B cell (primary cell): ENCODE data around the gene PARD6G. TPM values are rescaled to one million over a fixed set of nuclear protein-coding genes. Genes with fewer than 3 reads are reported as not detected.

Experiments used
- ATAC-seq: fragments of 200-7000 bp; cut with Tn5 transposase; one replicate; pipeline ENCODE4 v1.10.0; 2021; ENCODE audit warnings: low read depth, mild to moderate bottlenecking, moderate number of reproducible peaks, moderate library complexity
- CTCF ChIA-PET: fragments of 350-600 bp; sonication (Branson Sonifier 250); formaldehyde crosslinking; loops from one replicate; lab custom pipeline; 2021; ENCODE audit warnings: antibody characterized with exemption, inconsistent platforms; lab: Charles Lee
- POLR2A ChIA-PET: fragments of 350-600 bp; sonication (Branson Sonifier 250); formaldehyde crosslinking; loops from one replicate; lab custom pipeline; 2021; ENCODE audit warnings: antibody characterized with exemption; lab: Charles Lee
- DNase-seq: peaks from one replicate; pipeline ENCODE4 v3.0.0; 2013
- H2AFZ ChIP-seq: 2 replicates; pipeline ENCODE4 v1.6.1; 2012; ENCODE audit warnings: mild to moderate bottlenecking, low read depth, low read length; ENCODE audit not compliant: insufficient read depth, poor library complexity, severe bottlenecking
- H3K27ac ChIP-seq, 2 donors: 1 replicate in 1 of 2; 2 replicates in 1 of 2; pipeline ENCODE4 v1.5.1; 2012 to 2013; ENCODE audit warnings: low read length in 2 of 2, mild to moderate bottlenecking in 2 of 2, moderate library complexity in 1 of 2
- H3K27me3 ChIP-seq, 4 experiments: fragments of 200-600 bp in 1 of 4; sonication (generic) in 1 of 4; replicated peaks in 1 of 4; 1 replicate in 2 of 4; 2 replicates in 2 of 4; pipeline versions ENCODE4 v1.6.1 to v1.7.0; 2013 to 2016; ENCODE audit warnings: low read length in 3 of 4, mild to moderate bottlenecking in 2 of 4, mixed read lengths in 1 of 4, moderate library complexity in 1 of 4; ENCODE audit not compliant: insufficient read depth in 4 of 4, control insufficient read depth in 3 of 4; ENCODE audit errors: control extremely low read depth in 1 of 4
- H3K36me3 ChIP-seq, 2 experiments: replicated peaks in 1 of 2; 1 replicate in 1 of 2; 2 replicates in 1 of 2; pipeline versions ENCODE4 v1.6.1 to v1.7.1; 2013; ENCODE audit warnings: low read length in 1 of 2; ENCODE audit not compliant: insufficient read depth in 2 of 2, control insufficient read depth in 1 of 2; ENCODE audit errors: control extremely low read depth in 1 of 2, extremely low read depth in 1 of 2
- H3K4me1 ChIP-seq, 2 donors: fragments of 200-600 bp in 1 of 2; sonication (generic) in 1 of 2; 1 replicate in 1 of 2; 2 replicates in 1 of 2; pipeline versions ENCODE4 v1.5.1 to v1.6.1; 2013 to 2017; ENCODE audit warnings: low read length in 2 of 2; ENCODE audit not compliant: control insufficient read depth in 2 of 2, insufficient read depth in 2 of 2
- H3K4me2 ChIP-seq: replicated peaks from 2 replicates; pipeline ENCODE3; 2012; ENCODE audit warnings: mild to moderate bottlenecking, low read depth, low read length; ENCODE audit not compliant: poor library complexity, severe bottlenecking
- H3K4me3 ChIP-seq, 5 experiments: fragments of 200-600 bp in 1 of 5; sonication (generic) in 1 of 5; 1 replicate in 3 of 5; 2 replicates in 2 of 5; pipeline versions ENCODE4 v1.5.1 to v1.7.0; 2011 to 2016; ENCODE audit warnings: low read length in 4 of 5, mild to moderate bottlenecking in 4 of 5, low read depth in 2 of 5, control low read depth in 1 of 5, moderate library complexity in 1 of 5; ENCODE audit not compliant: insufficient read depth in 1 of 5; ENCODE audit errors: control extremely low read depth in 1 of 5, extremely low read depth in 1 of 5
- H3K79me2 ChIP-seq: fragments of 200-600 bp; sonication (generic); one replicate; pipeline ENCODE4 v1.6.0; 2016; ENCODE audit warnings: low read length; ENCODE audit not compliant: control insufficient read depth, insufficient read depth
- H3K9ac ChIP-seq: fragments of 200-600 bp; sonication (generic); 2 replicates; pipeline ENCODE4 v1.6.1; 2017; ENCODE audit warnings: mild to moderate bottlenecking, low read length, moderate library complexity
- H3K9me3 ChIP-seq, 3 donors: one replicate each; pipeline versions ENCODE4 v1.6.1 to v1.7.1; 2013; ENCODE audit warnings: low read length in 2 of 3; ENCODE audit not compliant: control insufficient read depth in 2 of 3, insufficient read depth in 1 of 3; ENCODE audit errors: control extremely low read depth in 1 of 3
- H4K20me1 ChIP-seq: 2 replicates; pipeline ENCODE4 v1.6.0; 2012; ENCODE audit warnings: mild to moderate bottlenecking, low read length; ENCODE audit not compliant: insufficient read depth, control insufficient read depth, poor library complexity, severe bottlenecking
- H3K27ac Mint-ChIP-seq: one replicate; pipeline ENCODE4 v1.8.0; 2021; ENCODE audit warnings: mixed read lengths
- H3K27me3 Mint-ChIP-seq: one replicate; pipeline ENCODE4 v1.8.0; 2021; ENCODE audit warnings: mixed read lengths
- H3K4me1 Mint-ChIP-seq: one replicate; pipeline ENCODE4 v1.8.0; 2021; ENCODE audit warnings: mixed read lengths
- H3K4me3 Mint-ChIP-seq: one replicate; pipeline ENCODE4 v1.8.0; 2021; ENCODE audit warnings: mixed read lengths
- H3K9me3 Mint-ChIP-seq: one replicate; pipeline ENCODE4 v1.8.0; 2022; ENCODE audit warnings: mixed read lengths; ENCODE audit not compliant: insufficient read depth
- CTCF ChIP-seq: fragments of 200-600 bp; IDR thresholded peaks from one replicate; pipeline ENCODE4 v1.8.0; 2022; ENCODE audit warnings: antibody characterized with exemption, mild to moderate bottlenecking
- EZH2 ChIP-seq: IDR thresholded peaks from 2 replicates; pipeline ENCODE4 v1.6.1; 2012; ENCODE audit warnings: borderline replicate concordance, low read depth, mild to moderate bottlenecking, moderate library complexity, low read length; ENCODE audit not compliant: insufficient read depth, poor library complexity, severe bottlenecking
- WGBS: methylation state at CpG from one replicate; pipeline ENCODE4 v1.1.5; 2013; ENCODE audit warnings: missing lambda C conversion rate; ENCODE audit not compliant: insufficient coverage; 5-methylcytosine and 5-hydroxymethylcytosine counted together
- intact Hi-C: fragments of 100-400 bp; cut with micrococcal nuclease; formaldehyde crosslinking; loops from one replicate; pipeline ENCODE4 v1.10.0; 2022
- polyA plus RNA-seq: library from polyadenylated mRNA; depleted of rRNA; stranded (reverse); fragments of >200 nt; gene quantifications from 2 replicates; pipeline ENCODE4 v1.2.3, GENCODE V29; 2012
- total RNA-seq, 2 donors: library from RNA; stranded (reverse); fragments of 120-200 nt in 1 of 2; gene quantifications; 1 replicate in 1 of 2; 2 replicates in 1 of 2; pipeline versions ENCODE4 v1.2.3 to v1.2.4, GENCODE V29; 2013 to 2022

PARD6G gene
- total and polyA plus RNA-seq, 2 donors (not counting 1 experiment from before 2014, with no cell fraction given), result not detected

- ATAC-seq, result no peak
Observed at GRCh38 chr18:80258640-80259039, 11.3 kb upstream of the PARD6G start.

More at GRCh38 chr18:80258640-80259039, 11.3 kb upstream of the PARD6G start:
- Histone ChIP-seq H3K4me3 (no peak overlapping the region), H2AFZ (no peak overlapping the region), H3K4me1 (no peaks in the 10 kb centered on the region), H3K27ac (no peak overlapping the region), H3K36me3 (no peaks in the 10 kb centered on the region), H3K27me3 (no peaks in the 10 kb centered on the region), H3K9ac (no peak overlapping the region), H3K4me2 (no peak overlapping the region), H3K79me2 (no peaks in the 10 kb centered on the region), H4K20me1 (no peaks in the 10 kb centered on the region), H3K9me3 (peaks cover 0 to 15% (median 0%) of the 10 kb centered on the region in 3 donors)
- H3K4me1 Mint-ChIP-seq, result no peaks in the 10 kb centered on the region
- no peak overlapping the region for H3K27ac Mint-ChIP-seq
- POLR2A ChIA-PET, result no interaction called here
- CTCF ChIA-PET, result interaction anchor here (4.9 kb wide), 1 partner anchor 101 kb away, joined by 36 read pairs; no protein-coding TSS in a partner anchor
- WGBS, result 100% methylated on average over 1 of the region's 3 CpGs
- intact Hi-C loops, result no loop called here
- peaks cover 19% of the 10 kb centered on the region for H3K27me3 Mint-ChIP-seq
- no peak overlapping the region for H3K4me3 Mint-ChIP-seq
- TF ChIP-seq EZH2 (no peak), CTCF (no peak)
- no peak for DNase-seq
- H3K9me3 Mint-ChIP-seq, result no peaks in the 10 kb centered on the region
